Liver (tissue), 9 donors: ENCODE results near the gene STK35. TPM values are rescaled to one million over a fixed set of nuclear protein-coding genes. Genes with fewer than 3 reads are reported as not detected.

Experiments
- DNase-seq: peaks from one replicate; pipeline ENCODE4 v3.0.0-alpha.2; 2017; ENCODE audit warnings: low spot score
- H3K27ac ChIP-seq, 2 donors: one replicate each; pipeline ENCODE4 v1.7.0; 2013; ENCODE audit warnings: inconsistent platforms in 2 of 2, low read length in 2 of 2, control low read depth in 1 of 2, low read depth in 1 of 2, mild to moderate bottlenecking in 1 of 2
- H3K27me3 ChIP-seq, 4 donors: one replicate each; pipeline versions ENCODE4 v1.6.1 to v1.7.0; 2013; ENCODE audit warnings: low read length in 3 of 4, inconsistent platforms in 1 of 4, mild to moderate bottlenecking in 1 of 4, moderate library complexity in 1 of 4; ENCODE audit not compliant: control insufficient read depth in 4 of 4, insufficient read depth in 4 of 4
- H3K36me3 ChIP-seq, 4 donors: one replicate each; pipeline versions ENCODE4 v1.6.1 to v1.7.0; 2013; ENCODE audit warnings: low read length in 3 of 4, mild to moderate bottlenecking in 3 of 4, low read depth in 1 of 4, moderate library complexity in 1 of 4; ENCODE audit not compliant: control insufficient read depth in 4 of 4, insufficient read depth in 3 of 4
- H3K4me1 ChIP-seq, 4 donors: one replicate each; pipeline versions ENCODE4 v1.6.1 to v1.7.0; 2013; ENCODE audit warnings: low read length in 3 of 4, mild to moderate bottlenecking in 3 of 4, moderate library complexity in 1 of 4; ENCODE audit not compliant: control insufficient read depth in 4 of 4, insufficient read depth in 4 of 4
- H3K4me3 ChIP-seq, 3 donors: one replicate each; pipeline versions ENCODE4 v1.6.1 to v1.7.0; 2013; ENCODE audit warnings: low read length in 3 of 3, control low read depth in 1 of 3, low read depth in 1 of 3, mild to moderate bottlenecking in 1 of 3
- H3K9ac ChIP-seq, 2 donors: one replicate each; pipeline ENCODE4 v1.7.0; 2013; ENCODE audit warnings: low read length in 2 of 2, mild to moderate bottlenecking in 2 of 2, moderate library complexity in 2 of 2, control low read depth in 1 of 2, low read depth in 1 of 2
- H3K9me3 ChIP-seq, 4 donors: one replicate each; pipeline versions ENCODE4 v1.6.1 to v1.7.0; 2013; ENCODE audit warnings: low read length in 3 of 4; ENCODE audit not compliant: control insufficient read depth in 4 of 4
- ATF3 ChIP-seq: IDR thresholded peaks from 2 replicates; pipeline ENCODE4 v1.6.1; 2016; ENCODE audit warnings: antibody characterized with exemption
- CTCF ChIP-seq: fragments of 150-350 bp; IDR thresholded peaks from 2 replicates; pipeline ENCODE4 v1.5.1; 2017; ENCODE audit warnings: improper control_type of control experiment, low read depth, low read length; ENCODE audit not compliant: missing input control
- EGR1 ChIP-seq, 2 donors: IDR thresholded peaks; 2 replicates each; pipeline ENCODE4 v1.6.1; 2016 to 2018; ENCODE audit warnings: antibody characterized with exemption in 2 of 2, low read depth in 2 of 2
- FOXA1 ChIP-seq: IDR thresholded peaks from 2 replicates; pipeline ENCODE4 v1.6.1; 2016; ENCODE audit warnings: antibody characterized with exemption
- FOXA2 ChIP-seq: IDR thresholded peaks from 2 replicates; pipeline ENCODE4 v1.6.1; 2016; ENCODE audit warnings: antibody characterized with exemption
- GABPA ChIP-seq, 2 donors: IDR thresholded peaks in 1 of 2; conservative IDR thresholded peaks in 1 of 2; 2 replicates each; pipeline ENCODE4 v1.6.1; 2016; ENCODE audit warnings: antibody characterized with exemption in 2 of 2, mild to moderate bottlenecking in 1 of 2, moderate library complexity in 1 of 2
- HNF4A ChIP-seq, 2 donors: conservative IDR thresholded peaks; 2 replicates each; pipeline ENCODE4 v1.6.1; 2016; ENCODE audit warnings: antibody characterized with exemption in 2 of 2, mild to moderate bottlenecking in 2 of 2
- HNF4G ChIP-seq: IDR thresholded peaks from 2 replicates; pipeline ENCODE4 v1.6.1; 2016; ENCODE audit warnings: antibody characterized with exemption
- JUND ChIP-seq, 2 donors: IDR thresholded peaks; 2 replicates each; pipeline ENCODE4 v1.6.1; 2016; ENCODE audit warnings: antibody characterized with exemption in 2 of 2
- MAX ChIP-seq: IDR thresholded peaks from 2 replicates; pipeline ENCODE4 v1.6.1; 2016; ENCODE audit warnings: antibody characterized with exemption
- NR2F2 ChIP-seq: IDR thresholded peaks from 2 replicates; pipeline ENCODE4 v1.6.1; 2016; ENCODE audit warnings: antibody characterized with exemption
- RAD21 ChIP-seq, 2 donors: IDR thresholded peaks; 2 replicates each; pipeline ENCODE4 v1.6.1; 2016; ENCODE audit warnings: antibody characterized with exemption in 2 of 2, mild to moderate bottlenecking in 2 of 2
- REST ChIP-seq: IDR thresholded peaks from 2 replicates; pipeline ENCODE4 v1.6.1; 2016; ENCODE audit warnings: antibody characterized with exemption, mild to moderate bottlenecking
- RXRA ChIP-seq, 2 donors: IDR thresholded peaks; 2 replicates each; pipeline ENCODE4 v1.6.1; 2017 to 2018; ENCODE audit warnings: antibody characterized with exemption in 2 of 2, mild to moderate bottlenecking in 1 of 2
- SP1 ChIP-seq: IDR thresholded peaks from 2 replicates; pipeline ENCODE4 v1.6.1; 2018; ENCODE audit warnings: antibody characterized with exemption, mild to moderate bottlenecking
- TAF1 ChIP-seq: conservative IDR thresholded peaks from 2 replicates; pipeline ENCODE4 v1.6.1; 2016; ENCODE audit warnings: antibody characterized with exemption, mild to moderate bottlenecking
- YY1 ChIP-seq: IDR thresholded peaks from 2 replicates; pipeline ENCODE4 v1.6.1; 2016; ENCODE audit warnings: antibody characterized with exemption, mild to moderate bottlenecking
- ZBTB33 ChIP-seq: IDR thresholded peaks from 2 replicates; pipeline ENCODE4 v1.6.1; 2016; ENCODE audit warnings: antibody characterized with exemption
- WGBS: extraction: QIAGEN DNeasy Blood & Tissue Kit; methylation state at CpG from one replicate; pipeline ENCODE4 v1.1.7; 2013; 5-methylcytosine and 5-hydroxymethylcytosine counted together
- polyA plus RNA-seq, 2 donors: library from polyadenylated mRNA; stranded (reverse) in 1 of 2; unstranded in 1 of 2; fragments of 200-250 nt in 1 of 2; fragments of >200 nt in 1 of 2; fragmentation: Nextera tagmentation in 1 of 2; extraction: Ambion mirVana in 1 of 2; gene quantifications; one replicate each; pipeline versions ENCODE4 v1.2.1 to v1.2.3, GENCODE V29; 2013 to 2015
- total RNA-seq, 2 donors: library from RNA; depleted of rRNA; stranded (reverse); fragments of >200 nt; gene quantifications; one replicate each; pipeline ENCODE4 v1.2.3, GENCODE V29; 2014
- donor health status: healthy.
- donor health status: healthy.
- donor health status: healthy.
- donor health status: healthy.
- donor health status: healthy.

The STK35 gene
- total and polyA plus RNA-seq, 4 donors = 2.5 to 18.5 (median 9.9) TPM

- H3K27me3 ChIP-seq = no peaks in the 10 kb centered on the region
- H3K27ac ChIP-seq = no peak overlapping the region
- no peaks in the 10 kb centered on the region for H3K4me1 ChIP-seq
- 65% methylated on average over 2 of the region's 2 CpGs for WGBS
- no peaks in the 10 kb centered on the region for H3K36me3 ChIP-seq
- no peak for TF ChIP-seq SP1
- no peak for TF ChIP-seq HNF4A (conservative IDR thresholded peaks at IDR 0.05)
- TF ChIP-seq ATF3 = no peak
- TF ChIP-seq EGR1 (IDR thresholded peaks at IDR 0.05; ENCODE audit: low read depth in 2 of 2) = no peak
- no peak for TF ChIP-seq GABPA (IDR thresholded peaks at IDR 0.05 in 1 of 2, conservative IDR thresholded peaks at IDR 0.05 in 1 of 2)
- TF ChIP-seq MAX = no peak
- no peak for TF ChIP-seq REST
- TF ChIP-seq RXRA (IDR thresholded peaks at IDR 0.05) = no peak
- no peak for TF ChIP-seq NR2F2
- TF ChIP-seq YY1 = no peak
- no peak for TF ChIP-seq JUND (IDR thresholded peaks at IDR 0.05)
- TF ChIP-seq HNF4G = no peak
- no peak for TF ChIP-seq FOXA1
- TF ChIP-seq TAF1 = no peak
- no peak for TF ChIP-seq CTCF
- TF ChIP-seq FOXA2 = no peak
- no peak for TF ChIP-seq ZBTB33
- TF ChIP-seq RAD21 (IDR thresholded peaks at IDR 0.05) = no peak
- no peaks in the 10 kb centered on the region for H3K9me3 ChIP-seq
- H3K4me3 ChIP-seq = no peak overlapping the region
- no peak for DNase-seq
- H3K9ac ChIP-seq = no peak overlapping the region
Measured at GRCh38 chr20:2179949-2180348, 78.3 kb downstream of the STK35 start.
